GM21825 (cell line): ENCODE results near the gene CYTIP.
"Not testable (repeated sequence)": the region's sequence is repeated elsewhere in the genome, so short reads cannot be mapped to it uniquely, and the experiment has no call there.

Source experiments
- ATAC-seq: cut with Tn5 transposase; IDR thresholded peaks from one replicate; pipeline ENCODE4 v1.9.1; 2021; ENCODE audit warnings: mild to moderate bottlenecking, moderate library complexity; ENCODE audit not compliant: unreplicated experiment

The CYTIP gene

DNA sequence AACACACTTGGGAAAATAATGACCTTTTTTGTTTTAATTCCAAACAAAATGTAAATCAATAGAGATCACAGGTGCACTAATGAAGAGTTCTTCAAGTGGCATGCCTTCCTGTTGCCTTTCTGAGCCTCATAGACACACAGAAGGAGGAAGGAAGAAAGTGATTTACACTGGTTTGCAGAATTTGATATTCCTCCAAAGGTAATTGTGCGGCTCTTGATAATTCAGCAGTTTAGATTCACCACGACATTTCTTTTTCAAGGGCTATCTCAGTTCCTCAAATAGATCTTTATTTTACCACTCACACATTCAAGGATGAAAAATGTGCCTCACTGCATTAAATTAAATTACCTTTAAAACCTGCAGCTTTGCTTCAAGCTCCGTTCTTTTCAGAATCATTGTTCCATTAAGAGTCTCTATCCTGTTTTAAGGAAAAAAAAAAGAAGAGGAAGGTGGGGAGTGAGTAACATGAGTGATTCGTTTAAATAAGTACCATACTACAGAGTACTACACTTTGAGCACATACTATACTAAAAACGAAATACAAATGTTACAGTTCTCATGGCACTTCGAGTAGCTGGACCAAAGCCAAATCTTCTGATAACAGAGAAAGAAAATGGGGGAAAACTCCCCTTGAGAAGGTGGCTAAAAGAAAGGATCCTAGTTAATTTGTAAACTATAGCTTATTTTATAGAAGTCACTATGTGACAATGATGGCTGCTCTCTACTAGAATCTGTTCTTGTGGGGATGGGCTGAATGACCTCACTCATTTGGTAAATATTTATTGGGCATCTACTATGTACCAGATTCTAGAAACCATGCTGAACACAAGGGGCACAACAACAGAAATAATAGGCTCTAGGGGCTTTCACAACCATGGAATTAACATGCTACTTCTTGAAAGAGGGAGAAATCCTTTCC lies 16.6 kb downstream of the CYTIP start:
- ATAC-seq = no peak

DNA sequence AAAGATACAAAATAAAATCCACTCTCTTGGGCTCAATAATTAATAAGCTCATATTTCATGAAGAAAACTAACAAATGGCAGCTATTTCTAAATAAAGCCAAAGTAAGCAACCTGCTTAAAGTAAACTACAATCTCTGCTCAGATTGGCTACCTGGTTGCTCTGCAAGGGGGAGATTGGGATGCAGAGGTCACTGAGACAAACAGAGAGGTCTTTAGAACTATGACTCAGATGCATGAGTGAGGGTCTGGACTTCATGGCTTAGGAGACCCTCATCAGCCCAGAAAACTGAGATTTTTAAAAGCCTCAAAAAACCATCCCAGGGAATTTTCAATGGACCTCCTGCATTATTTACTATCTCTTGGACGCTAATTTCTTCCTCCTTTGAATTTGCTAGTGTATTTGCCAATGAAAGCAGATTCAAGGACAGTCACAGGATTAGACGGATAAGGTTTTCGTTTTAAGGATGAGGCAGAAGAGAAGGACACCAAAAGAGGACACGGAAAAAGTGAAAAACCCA lies 17.4 kb downstream of the CYTIP start:
- ATAC-seq = no peak

DNA sequence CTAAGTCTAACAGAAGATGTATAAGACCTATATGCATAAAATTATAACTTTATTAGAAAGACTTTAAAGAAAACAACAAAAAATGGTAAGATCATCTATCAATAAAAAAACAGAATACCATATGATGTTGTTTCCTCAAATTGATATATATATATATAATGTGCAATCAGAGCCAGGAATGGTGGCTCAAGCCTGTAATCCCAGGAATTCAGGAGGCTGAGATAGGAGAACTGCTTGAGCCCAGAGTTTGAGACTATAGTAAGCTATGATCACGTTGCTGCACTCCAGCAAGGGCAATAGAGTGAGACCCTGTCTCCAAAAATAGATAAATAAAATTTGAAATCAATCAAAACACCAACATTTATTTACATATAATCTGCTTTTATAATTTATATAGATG lies 19.5 kb downstream of the CYTIP start:
- no peak for ATAC-seq

DNA sequence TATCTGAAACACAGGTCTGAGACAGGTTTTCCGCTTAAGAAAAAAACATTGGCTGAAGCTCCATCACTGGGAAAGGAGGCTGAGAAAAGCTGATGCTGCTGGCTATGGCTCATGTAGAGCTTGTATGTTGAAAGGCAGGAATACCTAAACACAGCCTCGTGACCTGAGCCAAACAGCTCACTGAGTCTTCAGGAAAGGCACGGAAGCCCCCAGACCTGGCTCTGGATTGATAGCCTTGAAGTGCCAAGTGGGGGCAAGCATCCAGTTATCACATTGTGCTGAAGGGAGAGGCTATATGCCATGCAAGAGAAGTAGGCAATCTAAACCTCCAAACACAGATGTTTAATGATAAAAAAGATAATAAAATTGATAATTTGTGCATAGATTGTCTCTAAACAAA lies 21.9 kb downstream of the CYTIP start:
- ATAC-seq = no peak

DNA sequence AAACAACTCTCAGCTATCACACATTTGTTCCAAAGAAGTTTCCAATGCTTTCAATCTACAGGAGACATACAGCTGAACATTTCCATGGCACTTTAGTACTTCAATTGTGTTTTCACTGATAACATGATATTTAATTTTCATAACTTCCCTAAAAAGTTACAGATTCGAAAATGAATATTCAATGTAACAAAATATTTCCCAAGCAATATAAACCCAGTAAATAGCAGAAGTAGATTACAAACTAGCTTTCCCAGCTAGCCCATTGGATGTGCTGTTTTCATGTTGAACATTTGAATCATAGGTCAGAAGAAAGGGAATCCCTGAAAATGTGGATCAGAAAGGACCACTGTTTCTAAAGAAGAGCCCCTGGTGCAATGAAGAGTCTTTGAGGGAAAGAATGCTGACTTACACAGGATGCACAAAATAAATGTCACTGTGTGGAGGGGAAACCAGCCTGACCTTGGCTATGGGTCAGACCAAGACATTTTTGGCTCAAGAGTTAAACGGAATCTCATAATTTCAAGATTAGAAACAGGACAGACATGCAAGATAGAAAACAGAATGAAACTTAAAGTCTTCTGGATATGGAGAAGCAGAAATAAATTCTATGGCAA lies 22.5 kb downstream of the CYTIP start:
- no peak for ATAC-seq

DNA sequence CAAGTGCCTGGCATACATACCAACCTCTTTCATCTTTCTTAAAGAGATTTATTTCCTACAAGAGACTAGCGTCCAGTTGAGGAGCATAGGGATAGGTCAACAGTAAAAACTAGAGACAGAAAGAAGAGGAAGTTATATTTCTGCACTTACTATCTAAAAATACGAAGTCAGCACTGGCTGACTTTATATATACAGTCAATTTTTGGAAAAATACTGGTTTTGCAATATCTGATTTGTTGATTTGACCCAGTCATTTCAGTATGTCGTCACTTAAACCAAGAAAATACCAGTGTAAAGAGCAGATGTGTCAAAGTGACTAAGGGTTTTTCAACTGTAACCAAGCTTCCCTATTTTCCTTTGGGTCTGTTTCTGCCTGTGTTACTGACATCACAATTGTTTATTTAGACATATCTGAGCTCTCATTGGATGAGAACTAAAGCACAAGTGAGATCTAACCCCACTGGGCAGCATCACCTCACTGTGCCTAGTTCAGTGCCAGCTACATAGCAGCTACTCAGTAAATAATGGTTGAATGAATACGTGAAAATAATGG lies 23.0 kb downstream of the CYTIP start:
- ATAC-seq = peak; percentile 43

DNA sequence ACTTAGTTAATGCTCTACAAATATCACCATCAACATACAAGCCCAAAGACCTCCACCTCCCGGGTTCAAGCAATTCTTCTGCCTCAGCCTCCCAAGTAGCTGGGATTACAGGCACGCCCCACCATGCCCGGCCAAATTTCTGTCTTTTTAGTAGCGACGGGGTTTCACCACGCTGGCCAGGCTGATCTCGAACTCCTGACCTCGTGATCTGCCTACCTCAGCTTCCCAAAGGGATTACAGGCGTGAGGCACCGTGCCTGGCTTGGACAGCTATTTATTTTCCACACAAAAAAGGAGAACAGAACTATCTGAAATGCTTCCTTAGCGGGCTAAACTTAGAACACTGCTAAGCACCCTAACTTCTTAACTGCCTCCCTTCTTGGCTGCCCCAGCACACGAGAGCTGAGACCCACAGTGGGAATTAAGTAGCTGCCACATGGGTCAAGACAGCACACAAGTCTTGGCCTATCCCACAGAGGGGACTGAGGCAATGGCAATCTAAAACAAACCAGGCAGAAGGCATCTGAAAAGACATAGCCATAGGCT lies 24.8 kb downstream of the CYTIP start:
- ATAC-seq = no peak

DNA sequence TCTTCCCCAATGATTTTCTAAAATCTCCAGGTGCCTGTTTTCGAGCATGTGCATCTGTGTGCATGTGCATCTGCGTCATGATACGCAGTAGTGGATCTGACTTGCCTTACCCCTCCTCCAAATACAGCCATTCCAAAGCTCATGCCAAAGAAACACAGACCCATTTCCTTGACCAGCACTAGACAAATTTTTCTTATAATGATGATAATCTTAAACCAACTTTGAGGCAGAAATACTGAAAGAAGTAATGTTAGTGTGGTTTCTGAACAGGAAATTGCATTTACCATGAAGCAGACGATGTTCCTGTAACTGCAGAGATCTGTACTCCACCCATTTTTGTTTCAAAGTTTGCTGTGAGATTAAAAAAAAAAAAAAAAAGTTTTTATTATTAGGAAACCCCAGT lies 25.6 kb downstream of the CYTIP start:
- ATAC-seq = no peak

DNA sequence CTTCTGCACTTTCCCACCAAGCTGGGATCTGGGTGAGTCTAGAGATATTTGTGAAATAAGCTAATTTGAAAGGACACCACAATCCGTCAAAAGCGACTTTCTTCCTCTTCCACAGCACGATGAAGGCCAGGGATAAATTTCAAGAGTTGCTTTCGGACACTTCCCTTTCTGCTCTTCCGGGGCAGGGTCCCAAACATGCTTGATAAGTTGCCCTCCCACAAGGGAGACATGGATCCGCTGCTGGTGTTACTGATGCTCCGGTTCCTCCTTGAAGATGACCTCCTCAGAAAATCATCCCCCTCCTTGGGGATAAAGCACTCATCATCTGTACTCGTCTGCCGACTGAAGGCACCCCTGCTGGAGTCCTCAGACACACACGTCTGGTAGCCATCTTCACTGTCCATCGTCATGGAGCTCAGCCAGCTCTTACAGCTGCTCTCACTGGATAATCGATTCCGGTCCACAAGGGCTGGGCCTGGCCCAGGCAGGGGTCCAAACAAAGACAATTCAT lies 28.2 kb downstream of the CYTIP start:
- ATAC-seq = no peak

DNA sequence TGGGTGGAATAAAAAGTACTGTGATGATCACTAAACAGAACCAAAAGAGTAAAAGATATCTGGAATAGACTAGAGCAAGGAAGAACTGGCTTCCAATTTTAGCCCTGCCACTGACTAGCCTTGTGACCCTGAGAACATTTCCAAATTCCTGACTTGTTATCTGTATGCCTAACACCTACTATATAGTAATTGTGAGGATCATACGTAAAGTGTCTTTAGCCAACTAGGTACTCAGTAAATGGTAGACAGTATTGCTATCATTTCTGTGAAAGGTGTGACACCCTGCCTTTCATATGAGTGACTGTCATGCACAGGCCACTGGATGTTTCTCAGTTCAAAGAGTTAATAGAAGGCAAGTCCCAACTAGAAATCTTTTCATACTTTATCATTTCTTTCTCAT lies 29.8 kb downstream of the CYTIP start:
- ATAC-seq = peak; percentile 31

DNA sequence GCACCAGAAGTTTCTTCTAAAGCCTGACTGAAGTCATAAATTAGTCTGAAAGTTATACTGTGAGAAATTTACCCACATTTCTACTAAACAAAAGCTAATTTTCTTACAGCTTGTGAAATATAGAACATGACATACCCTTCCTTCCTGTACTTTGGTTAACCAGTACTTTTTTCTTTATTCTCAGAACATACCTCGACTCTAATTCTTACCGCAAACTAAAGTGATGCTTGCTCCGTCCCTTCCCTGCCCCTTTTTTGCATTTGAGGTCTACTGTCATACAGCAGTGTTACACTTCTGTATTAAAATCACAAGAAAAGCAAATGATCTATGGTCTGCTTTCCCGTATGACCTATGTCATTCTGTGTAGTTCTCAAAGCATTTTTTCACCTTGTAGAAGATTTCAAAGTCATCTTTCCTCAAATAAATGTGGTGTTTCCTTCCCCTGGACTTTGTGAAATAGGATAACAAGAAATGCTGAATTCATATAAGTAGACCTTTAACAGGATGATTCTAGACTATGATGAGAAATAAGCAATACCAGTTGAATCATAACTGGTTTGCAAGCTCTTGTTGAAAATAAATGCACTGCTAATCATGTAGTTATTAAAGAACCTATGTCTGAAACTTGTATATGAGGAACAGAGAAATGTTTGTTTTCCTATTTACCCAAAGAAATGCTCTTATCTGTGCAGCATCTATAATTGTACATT lies 30.4 kb downstream of the CYTIP start:
- peak; percentile 83 for ATAC-seq

DNA sequence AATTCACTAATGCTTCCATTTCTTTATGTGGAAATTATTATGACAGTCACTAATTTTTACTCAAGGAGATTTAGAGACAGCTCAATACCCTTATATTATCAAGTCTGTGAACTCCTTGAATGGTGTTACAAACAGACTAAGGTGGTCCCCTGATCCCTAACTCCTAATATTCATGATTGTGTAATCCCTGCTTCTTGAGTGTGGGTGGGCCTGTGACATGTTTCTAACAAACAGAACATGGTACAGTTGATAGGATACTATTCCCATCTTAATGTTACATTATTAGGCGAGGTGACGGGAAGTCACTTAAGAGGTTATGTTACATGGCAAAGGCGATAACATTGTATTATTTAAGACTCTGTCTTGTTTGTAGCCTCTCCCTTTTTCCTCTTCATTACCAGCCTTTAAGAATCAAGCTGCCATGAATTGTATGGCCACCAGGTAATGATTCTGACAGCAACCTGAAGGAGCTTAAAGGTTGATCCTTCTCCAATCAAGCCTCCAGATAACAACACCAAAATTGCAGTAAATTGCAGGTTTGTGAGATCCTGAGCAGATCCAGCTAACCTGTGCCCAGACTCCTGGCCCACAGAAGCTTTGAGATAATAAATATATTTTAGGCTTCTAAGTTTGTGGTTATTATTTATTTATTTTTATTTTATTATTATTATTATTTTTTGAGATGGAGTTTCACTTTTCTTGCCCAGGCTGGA lies 32.1 kb downstream of the CYTIP start:
- ATAC-seq = no peak

DNA sequence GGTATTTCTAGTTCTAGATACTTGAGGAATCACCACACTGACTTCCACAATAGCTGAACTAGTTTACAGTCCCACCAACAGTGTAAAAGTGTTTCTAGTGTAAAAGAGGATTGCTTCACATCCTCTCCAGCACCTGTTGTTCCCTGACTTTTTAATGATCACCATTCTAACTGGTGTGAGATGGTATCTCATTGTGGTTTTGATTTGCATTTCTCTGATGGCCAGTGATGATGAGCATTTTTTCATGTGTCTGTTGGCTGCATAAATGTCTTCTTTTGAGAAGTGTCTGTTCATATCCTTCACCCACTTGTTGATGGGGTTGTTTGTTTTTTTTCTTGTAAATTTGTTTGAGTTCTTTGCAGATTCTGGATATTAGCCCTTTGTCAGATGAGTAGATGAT lies 38.5 kb downstream of the CYTIP start:
- not testable (repeated sequence) for ATAC-seq

DNA sequence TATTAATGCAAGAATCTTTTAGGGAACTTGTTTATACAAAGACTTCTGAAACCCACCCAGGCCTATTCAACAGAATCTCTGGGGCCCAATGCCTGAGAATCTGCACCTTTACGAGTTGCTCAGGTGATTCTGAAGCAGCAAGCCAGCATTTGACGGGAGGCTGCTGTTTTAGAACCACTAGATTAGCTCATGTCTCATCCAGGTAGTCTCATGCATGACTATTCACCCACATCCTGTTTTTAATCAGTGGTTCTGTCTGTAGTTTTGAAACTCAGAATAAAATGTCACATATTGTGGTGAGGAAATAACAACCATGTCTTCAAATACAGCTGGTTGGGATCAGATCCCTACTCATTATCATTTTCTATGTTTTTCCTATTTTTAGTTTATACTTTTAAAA lies 39.5 kb downstream of the CYTIP start:
- ATAC-seq = peak; percentile 99

DNA sequence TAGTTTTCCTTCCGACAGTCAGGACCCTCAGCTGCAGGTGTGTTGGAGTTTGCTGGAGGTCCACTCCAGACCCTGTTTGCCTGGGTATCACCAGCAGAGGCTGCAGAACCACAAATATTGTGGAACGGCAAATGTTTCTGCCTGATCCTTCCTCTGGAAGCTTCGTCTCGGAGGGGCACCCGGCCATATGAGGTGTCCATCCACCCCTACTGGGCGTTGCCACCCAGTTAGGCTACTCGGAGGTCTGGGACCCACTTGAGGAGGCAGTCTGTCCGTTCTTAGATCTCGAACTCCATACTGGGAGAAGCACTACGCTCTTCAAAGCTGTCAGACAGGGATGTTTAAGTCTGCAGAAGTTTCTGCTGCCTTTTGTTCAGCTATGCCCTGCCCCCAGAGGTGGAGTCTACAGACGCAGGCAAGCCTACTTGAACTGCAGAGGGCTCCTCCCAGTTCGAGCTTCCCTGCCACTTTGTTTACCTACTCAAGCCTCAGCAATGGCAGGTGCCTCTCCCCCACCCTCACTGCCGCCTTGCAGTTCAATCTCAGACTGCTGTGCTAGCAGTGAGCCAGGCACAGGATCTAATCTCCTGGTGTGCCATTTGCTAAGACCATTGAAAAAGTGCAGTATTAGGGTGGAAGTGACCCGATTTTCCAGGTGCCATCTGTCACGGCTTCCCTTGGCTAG lies 40.9 kb downstream of the CYTIP start:
- ATAC-seq = not testable (repeated sequence)

DNA sequence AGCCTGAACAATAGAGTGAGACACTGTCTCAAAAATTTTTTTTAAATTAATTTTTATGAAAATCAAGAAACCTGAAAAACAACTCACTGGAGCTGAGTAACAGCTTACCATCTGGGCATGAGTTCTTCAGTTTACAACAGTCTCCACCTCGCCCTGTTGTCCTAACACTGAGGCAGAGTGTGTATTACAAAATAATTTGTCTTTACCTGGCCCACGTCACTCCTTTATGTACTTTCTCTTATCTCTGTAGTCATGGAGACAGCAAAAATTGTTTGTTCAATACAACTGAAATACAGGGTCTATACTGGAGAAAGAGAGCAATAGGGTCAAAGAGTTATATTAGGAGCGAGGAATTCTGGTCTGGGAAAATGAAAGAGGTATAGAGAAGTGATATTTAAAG lies 48.1 kb downstream of the CYTIP start:
- ATAC-seq = no peak

DNA sequence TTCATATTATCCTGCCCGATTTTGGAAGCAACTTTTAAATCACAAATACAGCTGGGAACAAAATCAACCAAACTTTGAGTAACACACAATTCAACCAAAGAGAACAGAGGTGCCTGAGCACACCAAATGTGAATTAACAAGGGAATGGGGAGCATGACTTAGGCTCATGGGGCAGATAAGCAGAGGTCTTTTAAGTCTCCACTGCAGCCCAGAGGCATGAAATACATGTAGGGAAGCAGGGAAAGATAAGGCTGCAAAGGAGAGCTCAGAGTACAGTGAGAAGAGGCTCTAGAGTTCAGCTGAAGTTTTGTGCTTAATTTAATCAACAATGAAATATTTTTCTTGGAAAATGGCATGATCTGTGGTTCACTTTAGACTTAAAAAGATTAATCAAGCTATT lies 49.0 kb downstream of the CYTIP start:
- no peak for ATAC-seq

DNA sequence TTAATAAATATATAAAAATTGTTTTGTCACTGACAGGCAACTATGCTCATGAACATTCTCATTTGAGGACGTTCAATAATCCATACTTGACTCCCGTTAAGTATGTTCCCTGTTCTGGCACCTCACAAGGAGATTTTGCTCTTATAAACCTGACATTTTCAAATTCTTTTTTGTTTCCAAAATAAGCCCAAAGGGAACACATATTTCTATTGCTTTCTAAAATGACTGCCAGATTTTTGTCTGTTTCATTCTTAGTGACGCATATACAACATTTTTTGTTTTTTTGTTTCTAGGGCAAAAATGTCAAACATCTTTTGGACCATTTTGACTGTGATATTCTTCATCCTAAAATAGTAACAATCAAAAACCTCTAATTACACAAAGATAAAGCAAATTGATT lies 50.5 kb downstream of the CYTIP start:
- no peak for ATAC-seq

DNA sequence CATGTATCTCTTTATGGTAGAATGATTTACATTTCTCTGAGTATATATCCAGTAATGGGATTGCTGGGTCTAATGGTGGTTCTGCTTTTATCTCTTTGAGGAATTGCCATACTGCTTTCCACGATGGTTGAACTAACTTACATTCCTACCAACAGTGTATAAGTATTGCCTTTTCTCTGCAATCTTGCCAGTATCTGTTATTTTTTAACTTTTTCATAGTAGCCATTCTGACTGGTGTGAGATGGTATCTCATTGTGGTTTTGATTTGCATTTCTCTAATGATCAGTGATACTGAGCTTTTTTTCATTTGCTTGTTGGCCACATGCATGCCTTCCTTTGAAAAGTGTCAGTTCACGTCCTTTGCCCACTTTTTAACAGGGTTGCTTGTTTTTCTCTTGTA lies 55.1 kb downstream of the CYTIP start:
- ATAC-seq = no peak

DNA sequence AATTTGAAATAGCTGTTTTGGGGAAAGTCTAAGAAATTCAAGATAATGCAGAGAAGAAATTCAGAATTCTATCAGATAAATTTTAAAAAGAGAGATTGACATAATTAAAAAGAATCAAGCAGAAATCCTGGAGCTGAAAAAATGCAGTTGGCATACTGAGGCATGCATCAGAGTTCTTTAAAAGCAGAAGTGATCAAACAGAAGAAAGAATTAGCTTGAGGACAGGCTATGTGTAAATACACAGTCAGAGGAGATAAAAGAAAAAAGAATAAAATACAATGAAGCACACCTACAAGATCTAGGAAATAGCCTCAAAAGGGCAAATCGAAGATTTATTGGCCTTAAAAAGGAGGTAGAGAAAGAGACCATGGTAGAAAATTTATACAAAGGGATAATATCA lies 57.1 kb downstream of the CYTIP start:
- ATAC-seq = no peak
